GM12878 (cell line): ENCODE measurements around the gene SPATA20. TPM values are rescaled to one million over a fixed set of nuclear protein-coding genes. Genes with fewer than 3 reads are reported as not detected.

Source experiments
- ATAC-seq: fragments of 200-7000 bp; cut with Tn5 transposase; 3 replicates; pipeline ENCODE4 v1.9.1; 2020; ENCODE audit warnings: mild to moderate bottlenecking, moderate library complexity
- BruUV-seq: library from RNA; stranded (reverse); fragments of 400-500 nt; replicated peaks from 2 replicates; lab custom pipeline; 2021; lab: Mats Ljungman, UMichigan
- CTCF ChIA-PET: fragments of 300-600 bp; sonication (Branson Sonifier 250); formaldehyde crosslinking; extraction: SDS; loops from one replicate; lab custom pipeline; 2021; ENCODE audit warnings: inconsistent platforms; lab: Yijun Ruan, JAX
- POLR2A ChIA-PET: fragments of 350-600 bp; formaldehyde crosslinking; extraction: SDS; loops from one replicate; lab custom pipeline; 2021; ENCODE audit warnings: inconsistent platforms; lab: Charles Lee
- RAD21 ChIA-PET: fragments of 300-600 bp; sonication (Branson Sonifier 250); formaldehyde crosslinking; loops from one replicate; lab custom pipeline; 2023; ENCODE audit warnings: antibody characterized with exemption; ENCODE audit not compliant: unreplicated experiment; lab: Charles Lee
- SMC1A ChIA-PET: fragments of 300-600 bp; sonication (Branson Sonifier 250); formaldehyde crosslinking; loops from one replicate; lab custom pipeline; 2023; ENCODE audit not compliant: unreplicated experiment, uncharacterized antibody; lab: Charles Lee
- DNase-seq: peaks from one replicate; pipeline ENCODE4 v3.0.0-alpha.2; 2011; ENCODE audit warnings: low read depth, low spot score
- FAIRE-seq: peaks from 3 replicates; lab custom pipeline; 2011; peaks lifted over from hg19 to GRCh38; lab: Jason Lieb, UNC
- H2AFZ ChIP-seq: 2 replicates; pipeline ENCODE4 v1.6.0; 2011; ENCODE audit warnings: low read depth, low read length, control low read depth; ENCODE audit not compliant: control insufficient read depth
- H3K27ac ChIP-seq: 2 replicates; pipeline ENCODE4 v1.5.1; 2011; ENCODE audit warnings: control low read depth; ENCODE audit not compliant: control insufficient read depth, insufficient read depth
- H3K27me3 ChIP-seq, 2 experiments: replicated peaks in 1 of 2; 2 replicates each; pipeline versions ENCODE4 v1.6.0 to v1.6.1; 2011; ENCODE audit warnings: low read length in 1 of 2; ENCODE audit not compliant: control insufficient read depth in 2 of 2, insufficient read depth in 2 of 2
- H3K36me3 ChIP-seq, 2 experiments: 2 replicates each; pipeline ENCODE4 v1.5.1; 2011; ENCODE audit warnings: low read length in 1 of 2; ENCODE audit not compliant: control insufficient read depth in 2 of 2, insufficient read depth in 2 of 2
- H3K4me1 ChIP-seq: 2 replicates; pipeline ENCODE4 v1.6.1; 2011; ENCODE audit warnings: mild to moderate bottlenecking, low read length, moderate library complexity, mixed read lengths; ENCODE audit not compliant: control insufficient read depth, insufficient read depth
- H3K4me2 ChIP-seq: 2 replicates; pipeline ENCODE4 v1.6.0; 2011; ENCODE audit warnings: control low read depth; ENCODE audit not compliant: control insufficient read depth, insufficient read depth
- H3K4me3 ChIP-seq: fragments of 200-600 bp; sonication (generic); 2 replicates; pipeline ENCODE4 v1.5.1; 2016
- H3K79me2 ChIP-seq: 2 replicates; pipeline ENCODE4 v1.6.0; 2011; ENCODE audit warnings: low read length; ENCODE audit not compliant: control insufficient read depth, insufficient read depth
- H3K9ac ChIP-seq: 2 replicates; pipeline ENCODE4 v1.8.0; 2011; ENCODE audit warnings: low read length, control low read depth, mixed read lengths; ENCODE audit not compliant: control insufficient read depth, insufficient read depth
- H3K9me3 ChIP-seq: replicated peaks from 3 replicates; pipeline ENCODE4 v1.5.1; 2011; ENCODE audit warnings: mild to moderate bottlenecking, low read length; ENCODE audit not compliant: control insufficient read depth, insufficient read depth
- H4K20me1 ChIP-seq: 2 replicates; pipeline ENCODE4 v1.6.0; 2011; ENCODE audit not compliant: control insufficient read depth, insufficient read depth
- ATF2 ChIP-seq: IDR thresholded peaks from 2 replicates; pipeline ENCODE4 v1.6.1; 2012; ENCODE audit warnings: low read length, inconsistent platforms
- CBX3 ChIP-seq: fragments of 200-600 bp; sonication (generic); IDR thresholded peaks from 2 replicates; pipeline ENCODE4 v1.6.1; 2016; ENCODE audit warnings: low read depth, borderline replicate concordance
- CEBPB ChIP-seq, 2 experiments: fragments of 150-350 bp in 1 of 2; IDR thresholded peaks; 2 replicates each; pipeline ENCODE4 v1.6.1; 2012 to 2014; ENCODE audit warnings: low read depth in 2 of 2, low read length in 2 of 2, borderline replicate concordance in 1 of 2, inconsistent platforms in 1 of 2
- ETV6 ChIP-seq, 2 experiments: fragments of 450-650 bp in 1 of 2; IDR thresholded peaks in 1 of 2; conservative IDR thresholded peaks in 1 of 2; 2 replicates each; pipeline ENCODE4 v1.6.1; 2014; ENCODE audit warnings: antibody characterized with exemption in 1 of 2, borderline replicate concordance in 1 of 2, low read depth in 1 of 2, mild to moderate bottlenecking in 1 of 2, moderate library complexity in 1 of 2
- EZH2 ChIP-seq: IDR thresholded peaks from 2 replicates; pipeline ENCODE4 v1.6.1; 2012; ENCODE audit warnings: low read depth, mild to moderate bottlenecking, control low read depth, inconsistent platforms, low read length, borderline replicate concordance; ENCODE audit not compliant: control insufficient read depth
- LARP7 ChIP-seq: fragments of 450-650 bp; IDR thresholded peaks from 2 replicates; pipeline ENCODE4 v1.6.1; 2017; ENCODE audit warnings: mild to moderate bottlenecking
- MAX ChIP-seq: IDR thresholded peaks from 2 replicates; pipeline ENCODE4 v1.6.1; 2012; ENCODE audit warnings: low read depth, low read length, improper control_type of control experiment
- MTA2 ChIP-seq: fragments of 450-650 bp; IDR thresholded peaks from 2 replicates; pipeline ENCODE4 v1.6.1; 2016; ENCODE audit warnings: low read depth, mild to moderate bottlenecking, moderate library complexity
- NFYB ChIP-seq: IDR thresholded peaks from 2 replicates; pipeline ENCODE4 v1.6.1; 2011; ENCODE audit warnings: low read depth, mild to moderate bottlenecking, low read length, improper control_type of control experiment, moderate library complexity; ENCODE audit not compliant: insufficient read depth
- PBX3 ChIP-seq: IDR thresholded peaks from 2 replicates; pipeline ENCODE4 v1.6.1; 2011; ENCODE audit warnings: mild to moderate bottlenecking, low read depth, low read length, moderate library complexity; ENCODE audit not compliant: insufficient replicate concordance
- PKNOX1 ChIP-seq: fragments of 450-650 bp; IDR thresholded peaks from 2 replicates; pipeline ENCODE4 v1.6.1; 2016; ENCODE audit warnings: mild to moderate bottlenecking
- RELA ChIP-seq: fragments of 450-650 bp; IDR thresholded peaks from 2 replicates; pipeline ENCODE4 v1.8.0; 2014; ENCODE audit warnings: borderline replicate concordance; ENCODE audit not compliant: partially characterized antibody
- SREBF2 ChIP-seq: IDR thresholded peaks from 2 replicates; pipeline ENCODE4 v1.6.1; 2012; ENCODE audit warnings: mild to moderate bottlenecking, low read length
- ZBTB33 ChIP-seq: fragments of 450-650 bp; IDR thresholded peaks from 2 replicates; pipeline ENCODE4 v1.6.1; 2017; ENCODE audit warnings: mild to moderate bottlenecking
- ZNF622 ChIP-seq: fragments of 450-650 bp; IDR thresholded peaks from 2 replicates; pipeline ENCODE4 v1.6.1; 2017; ENCODE audit warnings: mild to moderate bottlenecking, inconsistent platforms
- ZSCAN29 ChIP-seq: fragments of 450-650 bp; IDR thresholded peaks from 2 replicates; pipeline ENCODE4 v1.6.1; 2017; ENCODE audit warnings: mild to moderate bottlenecking, moderate library complexity
- WGBS: methylation state at CpG from one replicate; pipeline ENCODE4 v1.1.6; 2016; ENCODE audit warnings: low lambda C conversion rate; ENCODE audit not compliant: insufficient replicate concordance, insufficient coverage; ENCODE audit errors: missing lambda C conversion rate; 5-methylcytosine and 5-hydroxymethylcytosine counted together
- in situ Hi-C: fragments of 300-500 bp; cut with MboI; formaldehyde crosslinking; loops from 9 replicates; pipeline ENCODE4 v1.14.3; 2018; ENCODE audit warnings: mixed read lengths
- intact Hi-C: fragments of 100-400 bp; cut with micrococcal nuclease; formaldehyde crosslinking; loops from one replicate; pipeline ENCODE4 v1.14.2; 2022; ENCODE audit not compliant: unreplicated experiment
- polyA plus RNA-seq, 11 experiments: library from polyadenylated mRNA; depleted of rRNA in 4 of 11; unstranded in 6 of 11; stranded (reverse) in 5 of 11; fragments of >200 nt; fragmentation: Nextera tagmentation in 4 of 11; fragmentation: Illumina TruSeq in 1 of 11; extraction: Ambion mirVana in 4 of 11; extraction: Trizol in 1 of 11; gene quantifications; 1 replicate in 1 of 11; 2 replicates in 10 of 11; pipeline versions ENCODE4 v1.2.1 to v1.2.3, GENCODE V29; 2011 to 2016; ENCODE audit warnings: inconsistent platforms in 2 of 11, missing spikeins in 2 of 11, low read depth in 1 of 11
- total RNA-seq, 4 experiments: library from RNA; depleted of rRNA in 3 of 4; stranded (reverse); fragments of >200 nt in 3 of 4; fragmentation: Illumina TruSeq in 1 of 4; extraction: Trizol in 1 of 4; gene quantifications; 2 replicates each; pipeline versions ENCODE4 v1.2.1 to v1.2.3, GENCODE V29; 2013 to 2021

The SPATA20 gene
- total and polyA plus RNA-seq, 10 of the 15 experiments (the other 5 are each of a cell fraction or from before 2014, with no cell fraction given): 2.1 to 69.8 (median 26.6) TPM

GRCh38 chr17:50587571-50587970, 40.6 kb downstream of the SPATA20 start (continued):
- TF ChIP-seq RELA (no peak), MAX (no peak), MTA2 (no peak), LARP7 (no peak)
- TF ChIP-seq, all 136 proteins: peak for 0

- 43% methylated on average over 15 of the region's 18 CpGs for WGBS
- Histone ChIP-seq H3K9ac (no peak overlapping the region), H3K4me2 (no peak overlapping the region), H3K4me3 (no peak overlapping the region), H3K27me3 (peaks cover 2 to 4% of the 10 kb centered on the region in 2 experiments; a peak in 2 of 4 replicates), H3K27ac (no peak overlapping the region), H3K4me1 (no peaks in the 10 kb centered on the region), H4K20me1 (no peaks in the 10 kb centered on the region), H2AFZ (no peak overlapping the region), H3K36me3 (no peaks in the 10 kb centered on the region), H3K9me3 (no peaks in the 10 kb centered on the region), H3K79me2 (no peaks in the 10 kb centered on the region)
- DNase-seq (no peak), FAIRE-seq (no peak), ATAC-seq (no peak)
- in situ Hi-C loops (no loop called here), intact Hi-C loops (no loop called here)
- CTCF ChIA-PET: interaction anchor here (1.5 kb wide), 1 partner anchor 46 kb away, joined by 3 read pairs; no protein-coding TSS in a partner anchor
- RAD21 ChIA-PET: no interaction called here
- SMC1A ChIA-PET: interaction anchor here (0.6 kb wide), 1 partner anchor 32 kb away, joined by 3 read pairs; no protein-coding TSS in a partner anchor
- BruUV-seq: no TSS peak
- POLR2A ChIA-PET: interaction anchor here (0.6 kb wide), 1 partner anchor 186 kb away, joined by 3 read pairs; no protein-coding TSS in a partner anchor
- TF ChIP-seq ZSCAN29 (no peak), PBX3 (no peak), ZNF622 (no peak), ETV6 (conservative IDR thresholded peaks at IDR 0.05 in 1 of 2, IDR thresholded peaks at IDR 0.05 in 1 of 2; ENCODE audit: borderline replicate concordance in 1 of 2, low read depth in 1 of 2) (no peak), PKNOX1 (no peak), ZBTB33 (no peak), CEBPB (IDR thresholded peaks at IDR 0.05; ENCODE audit: borderline replicate concordance in 1 of 2, low read depth in 2 of 2, low read length in 2 of 2) (no peak), EZH2 (no peak), CBX3 (no peak), ATF2 (no peak), SREBF2 (no peak), NFYB (no peak)
Observed at GRCh38 chr17:50588391-50589049, 41.5 kb downstream of the SPATA20 start.
